GM12874 (cell line): ENCODE results near the gene SLC4A8.
A peak's percentile ranks its signal among the peaks of the same experiment; 100 is the strongest.

Source experiments
- CTCF ChIP-seq: IDR thresholded peaks from 2 replicates; pipeline ENCODE4 v1.5.1; 2011; ENCODE audit warnings: low read depth, mild to moderate bottlenecking, control low read depth, low read length, moderate library complexity; ENCODE audit not compliant: insufficient read depth

Gene SLC4A8

GRCh38 chr12:51424662-51425539, at the start of gene SLC4A8:
Gene SLC4A8, plus strand, starts transcription at chr12:51424831. Its CDS starts 157 bp downstream, at chr12:51424988.
- peak; percentile 82 for TF ChIP-seq CTCF

- no peak for TF ChIP-seq CTCF
Observed at GRCh38 chr12:51374856-51375255, 49.8 kb upstream of the SLC4A8 start.

DNA sequence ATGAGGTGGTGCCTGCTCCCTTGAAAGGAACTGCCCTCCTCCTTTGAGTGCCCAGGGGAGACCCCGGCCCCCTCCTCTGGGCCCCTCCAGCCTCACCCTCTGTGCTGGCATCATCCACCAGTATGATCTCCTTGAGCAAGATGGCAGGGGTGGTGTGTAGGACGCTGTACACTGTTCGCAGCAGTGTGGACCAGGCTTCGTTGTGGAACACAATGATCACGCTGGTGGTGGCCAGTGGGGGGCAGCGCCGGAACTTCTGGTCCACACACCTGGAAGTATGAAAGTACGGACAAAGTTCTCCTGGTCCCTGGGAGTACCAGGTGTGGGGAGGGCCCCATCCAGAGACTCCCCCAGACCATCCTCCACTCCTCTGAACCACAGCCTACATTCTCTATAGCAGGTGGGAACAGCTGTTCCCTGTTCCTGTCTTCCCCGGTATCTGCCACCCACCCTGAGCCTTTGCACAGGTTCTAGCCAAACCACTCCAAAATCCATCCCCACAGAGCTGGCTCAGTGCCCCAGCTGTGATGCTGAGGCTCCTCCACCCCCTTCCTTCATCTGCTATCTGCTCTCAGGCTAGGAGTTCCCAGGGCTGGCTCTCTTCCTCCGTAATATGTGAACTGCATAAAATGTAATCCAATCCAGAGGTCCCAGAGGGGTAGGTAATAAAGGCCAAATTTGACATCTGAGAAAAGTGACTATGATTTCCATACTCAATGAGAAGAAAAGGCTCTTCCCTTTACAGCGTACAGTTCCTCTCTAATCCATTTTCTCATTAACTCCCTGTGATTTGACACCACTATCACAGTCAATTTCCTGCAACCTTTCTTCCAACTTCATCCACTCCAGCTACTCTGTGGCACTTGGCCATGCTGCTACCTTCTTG, 47.3 kb upstream of the SLC4A8 start:
- TF ChIP-seq CTCF: no peak; the same call in 1 of the 2 replicates

- no peak for TF ChIP-seq CTCF
Observed at GRCh38 chr12:51378749-51379148, 45.9 kb upstream of the SLC4A8 start.

GRCh38 chr12:51379571-51379970, 45.1 kb upstream of the SLC4A8 start:
- TF ChIP-seq CTCF: no peak

DNA sequence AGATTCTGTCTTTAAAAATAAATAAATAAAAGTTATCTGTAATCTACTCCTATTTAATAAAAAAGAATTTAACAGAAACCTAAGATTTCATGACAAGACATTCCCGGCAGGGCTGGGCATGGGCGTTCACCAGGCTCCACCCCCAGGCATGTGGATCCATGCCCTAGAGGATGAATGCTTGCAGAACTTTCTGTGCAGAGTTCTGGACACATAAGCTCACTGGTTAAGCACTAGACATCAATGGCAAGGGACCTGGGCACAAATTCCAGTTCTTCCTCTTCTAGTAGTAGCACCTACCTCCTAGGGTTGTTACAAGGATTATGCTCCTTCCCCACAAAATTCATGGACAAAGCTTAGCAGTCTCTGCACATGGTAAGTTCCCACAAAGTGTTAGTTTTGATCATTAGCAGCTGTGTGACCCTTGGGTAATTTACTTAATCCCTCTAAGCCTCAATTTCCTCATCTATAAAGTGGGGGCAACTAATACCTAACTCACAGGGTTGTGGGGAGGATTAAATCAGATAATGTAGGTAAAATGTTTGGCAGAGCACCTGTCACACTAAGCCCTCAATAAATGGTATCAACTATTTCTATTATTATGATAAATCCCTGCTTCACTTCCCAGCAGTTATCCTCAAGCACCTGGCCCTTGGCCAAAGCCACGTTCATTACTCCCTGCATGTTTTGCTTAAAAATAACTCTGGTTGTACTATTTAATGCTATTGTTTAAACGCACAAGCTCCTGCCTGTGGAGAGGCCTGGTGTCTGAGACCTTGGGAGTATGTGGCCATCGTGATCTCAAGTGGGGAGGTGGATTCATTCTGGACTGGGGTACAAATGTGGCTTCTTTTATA, 43.2 kb upstream of the SLC4A8 start:
- no peak for TF ChIP-seq CTCF
